Measurements from ENCODE around the gene PRKAA2. TPM values are rescaled to one million over a fixed set of nuclear protein-coding genes. Genes with fewer than 3 reads are reported as not detected.

The PRKAA2 gene
- polyA plus RNA-seq, 1 donor, result 5.3 TPM

DNA sequence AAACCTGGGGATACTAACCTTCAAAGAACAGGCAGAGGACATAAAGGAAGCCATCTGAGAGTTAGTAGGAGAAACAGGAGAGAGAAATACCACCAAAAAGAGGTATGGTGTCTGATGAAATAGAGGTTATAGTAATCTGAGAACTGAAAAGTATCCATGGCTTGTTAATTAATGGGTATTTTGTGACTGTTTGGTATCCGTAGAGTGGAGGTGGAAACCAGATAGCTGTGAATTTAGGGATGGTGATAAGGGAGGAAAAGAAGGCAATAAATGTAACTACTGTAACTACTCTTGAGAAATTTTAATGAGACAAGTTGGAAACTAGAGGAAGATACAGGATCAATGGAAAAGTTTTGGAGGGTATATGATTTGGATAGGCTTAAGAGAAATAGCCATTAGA, 27.5 kb downstream of the PRKAA2 start:
- Histone ChIP-seq H3K9me3 (ENCODE audit: control insufficient read depth, low read depth, low read length) (no peaks in the 10 kb centered on the region), H3K27ac (ENCODE audit: low read length) (no peak overlapping the region), H3K36me3 (ENCODE audit: control insufficient read depth, insufficient read depth, low read length) (no peaks in the 10 kb centered on the region), H3K4me1 (ENCODE audit: control insufficient read depth, insufficient read depth, low read length) (no peaks in the 10 kb centered on the region), H3K27me3 (ENCODE audit: control insufficient read depth, insufficient read depth, low read length) (no peaks in the 10 kb centered on the region), H3K4me3 (ENCODE audit: low read length) (no peak overlapping the region)
- WGBS (ENCODE audit: insufficient coverage, low lambda C conversion rate), result 0% methylated on average over 1 of the region's 1 CpG
- no peak for DNase-seq

DNA sequence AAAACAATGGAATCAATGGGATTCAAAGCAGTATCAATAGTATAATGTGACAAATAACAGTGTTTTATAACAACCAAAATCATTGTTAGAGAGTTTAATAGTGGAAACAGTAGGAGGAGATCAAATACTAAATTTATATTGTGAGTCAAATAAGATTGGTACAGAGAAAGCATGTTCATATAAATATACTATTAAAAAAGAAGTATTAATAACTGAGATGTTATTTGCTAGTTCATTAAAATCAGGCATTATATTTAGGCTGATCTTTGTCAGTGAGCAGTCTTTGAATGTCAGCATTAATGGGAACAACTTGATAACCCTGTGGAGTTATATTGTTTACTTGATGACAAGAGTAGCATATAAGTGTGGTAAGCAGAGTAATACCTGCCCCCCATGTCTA, 30.6 kb downstream of the PRKAA2 start:
- no peaks in the 10 kb centered on the region for H3K9me3 ChIP-seq (ENCODE audit: control insufficient read depth, low read depth, low read length)
- H3K27me3 ChIP-seq (ENCODE audit: control insufficient read depth, insufficient read depth, low read length), result no peaks in the 10 kb centered on the region
- H3K4me3 ChIP-seq (ENCODE audit: low read length), result no peak overlapping the region
- no peak for DNase-seq
- H3K36me3 ChIP-seq (ENCODE audit: control insufficient read depth, insufficient read depth, low read length), result no peaks in the 10 kb centered on the region
- H3K27ac ChIP-seq (ENCODE audit: low read length), result no peak overlapping the region
- no peaks in the 10 kb centered on the region for H3K4me1 ChIP-seq (ENCODE audit: control insufficient read depth, insufficient read depth, low read length)

DNA sequence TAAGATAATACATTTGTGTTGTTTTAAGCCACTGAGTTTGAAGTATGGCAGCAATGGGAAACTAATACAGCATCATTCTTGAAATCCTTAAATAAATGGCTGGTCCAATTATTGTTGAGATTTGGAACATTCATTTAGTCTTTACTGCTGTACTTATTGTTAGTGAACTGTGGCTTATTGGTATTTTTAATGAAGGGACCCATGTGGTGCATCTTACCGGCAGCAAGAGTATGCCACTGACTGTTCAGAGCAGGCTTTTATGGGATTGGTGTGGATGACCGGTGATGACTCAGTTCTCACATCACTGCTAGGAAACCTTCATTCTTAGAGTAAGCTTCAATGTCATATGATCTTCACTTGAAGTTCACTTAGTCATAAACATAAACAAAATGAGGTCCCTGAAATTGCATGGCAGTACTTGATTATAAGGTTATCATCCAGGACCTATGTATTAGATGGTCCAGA, 31.5 kb downstream of the PRKAA2 start:
- WGBS (ENCODE audit: insufficient coverage, low lambda C conversion rate), result no CpG with 5 or more reads among the region's 2 CpGs
- H3K27me3 ChIP-seq (ENCODE audit: control insufficient read depth, insufficient read depth, low read length), result no peaks in the 10 kb centered on the region
- H3K36me3 ChIP-seq (ENCODE audit: control insufficient read depth, insufficient read depth, low read length), result no peaks in the 10 kb centered on the region
- DNase-seq, result no peak
- no peak overlapping the region for H3K27ac ChIP-seq (ENCODE audit: low read length)
- H3K4me1 ChIP-seq (ENCODE audit: control insufficient read depth, insufficient read depth, low read length), result no peaks in the 10 kb centered on the region
- no peaks in the 10 kb centered on the region for H3K9me3 ChIP-seq (ENCODE audit: control insufficient read depth, low read depth, low read length)
- no peak overlapping the region for H3K4me3 ChIP-seq (ENCODE audit: low read length)

DNA sequence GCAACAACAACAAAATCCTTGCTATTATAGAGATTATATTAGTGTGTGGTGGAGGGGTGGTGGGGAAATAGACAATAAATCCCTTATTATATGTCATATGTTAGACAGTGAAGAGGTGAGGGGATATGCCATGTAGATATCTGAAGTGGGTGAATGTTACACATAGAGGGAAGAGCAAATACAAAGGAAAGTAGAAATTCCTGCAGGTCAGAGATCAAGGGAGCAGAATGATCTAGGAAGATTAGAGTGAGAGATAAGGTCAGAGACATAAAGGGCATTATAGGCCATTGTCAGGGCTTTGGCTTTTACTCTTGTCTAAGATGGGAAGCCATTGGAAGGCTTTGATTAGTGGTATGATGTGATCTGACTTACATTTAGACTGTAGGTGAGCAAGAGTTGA, 38.5 kb downstream of the PRKAA2 start:
- Histone ChIP-seq H3K27ac (ENCODE audit: low read length) (no peak overlapping the region), H3K36me3 (ENCODE audit: control insufficient read depth, insufficient read depth, low read length) (no peaks in the 10 kb centered on the region), H3K4me1 (ENCODE audit: control insufficient read depth, insufficient read depth, low read length) (no peaks in the 10 kb centered on the region), H3K27me3 (ENCODE audit: control insufficient read depth, insufficient read depth, low read length) (no peaks in the 10 kb centered on the region), H3K9me3 (ENCODE audit: control insufficient read depth, low read depth, low read length) (no peaks in the 10 kb centered on the region), H3K4me3 (ENCODE audit: low read length) (no peak overlapping the region)
- DNase-seq, result no peak

DNA sequence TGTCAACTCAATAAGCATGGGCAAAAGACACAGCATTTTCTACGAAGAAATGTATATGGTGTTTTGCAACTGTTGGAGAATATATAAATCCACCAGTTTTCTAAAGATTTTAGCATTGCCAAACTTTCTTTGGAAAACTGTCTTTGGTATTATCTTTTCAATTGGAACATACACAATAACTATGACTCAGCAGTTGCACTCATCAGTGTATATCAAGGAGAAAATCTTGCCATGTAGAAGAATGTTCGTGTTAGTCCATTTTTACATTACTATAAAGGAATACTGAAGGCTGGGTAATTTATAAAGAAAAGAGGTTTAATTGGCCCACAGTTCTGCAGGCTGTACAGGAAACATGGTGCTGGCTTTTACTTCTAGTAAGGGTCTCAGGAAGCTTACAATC, 41.1 kb downstream of the PRKAA2 start:
- Histone ChIP-seq H3K27ac (ENCODE audit: low read length) (no peak overlapping the region), H3K4me3 (ENCODE audit: low read length) (no peak overlapping the region), H3K4me1 (ENCODE audit: control insufficient read depth, insufficient read depth, low read length) (no peaks in the 10 kb centered on the region), H3K27me3 (ENCODE audit: control insufficient read depth, insufficient read depth, low read length) (no peaks in the 10 kb centered on the region), H3K9me3 (ENCODE audit: control insufficient read depth, low read depth, low read length) (no peaks in the 10 kb centered on the region), H3K36me3 (ENCODE audit: control insufficient read depth, insufficient read depth, low read length) (no peaks in the 10 kb centered on the region)
- DNase-seq, result no peak
- WGBS (ENCODE audit: insufficient coverage, low lambda C conversion rate), result 100% methylated on average over 1 of the region's 2 CpGs

DNA sequence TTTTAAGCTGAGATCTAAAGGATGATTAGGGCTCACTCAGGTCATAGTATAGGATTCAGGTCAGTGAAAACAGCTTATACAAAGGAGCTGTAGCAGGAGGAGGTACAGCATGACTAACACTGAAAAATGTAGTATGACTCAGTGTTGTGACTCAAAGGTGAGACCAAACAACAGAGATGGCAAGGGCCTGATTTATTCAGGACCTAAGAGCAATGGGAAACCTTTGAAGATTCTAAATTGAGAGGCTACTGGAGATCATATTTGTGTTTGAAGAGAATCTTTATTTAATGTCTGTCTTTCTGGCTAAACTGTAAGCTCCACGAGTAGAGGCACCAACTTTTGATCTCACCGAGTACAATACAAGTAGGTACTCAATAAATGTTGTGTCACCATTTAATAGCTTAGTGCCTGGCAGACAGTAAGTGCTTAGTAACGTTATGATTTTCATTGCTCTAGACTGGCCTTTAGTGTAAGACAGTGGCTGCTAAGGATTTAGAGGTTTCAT, 43.5 kb downstream of the PRKAA2 start:
- no peaks in the 10 kb centered on the region for H3K9me3 ChIP-seq (ENCODE audit: control insufficient read depth, low read depth, low read length)
- H3K4me1 ChIP-seq (ENCODE audit: control insufficient read depth, insufficient read depth, low read length), result no peaks in the 10 kb centered on the region
- DNase-seq, result peak; percentile 2 to 7
- H3K27me3 ChIP-seq (ENCODE audit: control insufficient read depth, insufficient read depth, low read length), result no peaks in the 10 kb centered on the region
- H3K27ac ChIP-seq (ENCODE audit: low read length), result no peak overlapping the region
- no peaks in the 10 kb centered on the region for H3K36me3 ChIP-seq (ENCODE audit: control insufficient read depth, insufficient read depth, low read length)
- no CpG with 5 or more reads among the region's 3 CpGs for WGBS (ENCODE audit: insufficient coverage, low lambda C conversion rate)
- no peak overlapping the region for H3K4me3 ChIP-seq (ENCODE audit: low read length)

DNA sequence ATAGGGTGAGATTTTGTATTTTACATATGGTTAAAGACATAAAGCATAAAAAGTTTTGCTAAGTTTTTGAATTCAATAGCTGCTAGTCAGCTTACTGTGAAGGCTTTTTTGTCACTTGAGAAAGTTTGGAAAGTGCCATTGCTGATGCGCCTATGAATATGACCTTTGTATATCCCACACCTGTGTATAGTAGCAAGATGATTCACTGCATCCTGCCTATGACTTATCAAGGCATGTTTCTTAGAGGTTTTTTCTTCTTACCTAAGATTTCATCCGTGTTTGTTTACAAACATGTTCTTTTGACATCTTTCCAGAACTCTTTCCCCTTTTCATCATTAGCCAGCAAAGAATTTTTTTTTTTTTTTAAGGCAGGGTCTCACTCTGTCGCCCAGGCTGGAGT, 51.5 kb downstream of the PRKAA2 start:
- Histone ChIP-seq H3K9me3 (ENCODE audit: control insufficient read depth, low read depth, low read length) (no peaks in the 10 kb centered on the region), H3K4me3 (ENCODE audit: low read length) (no peak overlapping the region), H3K27me3 (ENCODE audit: control insufficient read depth, insufficient read depth, low read length) (no peaks in the 10 kb centered on the region), H3K36me3 (ENCODE audit: control insufficient read depth, insufficient read depth, low read length) (no peaks in the 10 kb centered on the region), H3K4me1 (ENCODE audit: control insufficient read depth, insufficient read depth, low read length) (no peaks in the 10 kb centered on the region), H3K27ac (ENCODE audit: low read length) (no peak overlapping the region)
- no peak for DNase-seq
- 84% methylated on average over 2 of the region's 3 CpGs for WGBS (ENCODE audit: insufficient coverage, low lambda C conversion rate)

DNA sequence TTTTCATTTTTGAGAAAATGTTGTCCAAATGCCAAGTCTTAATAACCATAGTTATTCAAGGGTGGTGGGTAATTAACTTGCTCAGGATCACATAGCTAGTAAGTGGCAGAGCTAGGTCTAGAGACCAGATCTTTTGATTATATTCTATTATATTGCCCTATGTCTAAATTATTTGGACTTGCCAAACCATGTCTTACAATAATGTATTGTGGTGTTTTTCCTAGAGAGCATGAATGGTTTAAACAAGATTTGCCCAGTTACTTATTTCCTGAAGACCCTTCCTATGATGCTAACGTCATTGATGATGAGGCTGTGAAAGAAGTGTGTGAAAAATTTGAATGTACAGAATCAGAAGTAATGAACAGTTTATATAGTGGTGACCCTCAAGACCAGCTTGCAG, 58.6 kb downstream of the PRKAA2 start:
- Histone ChIP-seq H3K4me1 (ENCODE audit: control insufficient read depth, insufficient read depth, low read length) (no peaks in the 10 kb centered on the region), H3K27ac (ENCODE audit: low read length) (no peak overlapping the region), H3K4me3 (ENCODE audit: low read length) (no peak overlapping the region), H3K27me3 (ENCODE audit: control insufficient read depth, insufficient read depth, low read length) (no peaks in the 10 kb centered on the region), H3K36me3 (ENCODE audit: control insufficient read depth, insufficient read depth, low read length) (peaks cover 4% of the 10 kb centered on the region), H3K9me3 (ENCODE audit: control insufficient read depth, low read depth, low read length) (no peaks in the 10 kb centered on the region)
- WGBS (ENCODE audit: insufficient coverage, low lambda C conversion rate), result no CpG with 5 or more reads among the region's 1 CpG
- DNase-seq, result no peak

DNA sequence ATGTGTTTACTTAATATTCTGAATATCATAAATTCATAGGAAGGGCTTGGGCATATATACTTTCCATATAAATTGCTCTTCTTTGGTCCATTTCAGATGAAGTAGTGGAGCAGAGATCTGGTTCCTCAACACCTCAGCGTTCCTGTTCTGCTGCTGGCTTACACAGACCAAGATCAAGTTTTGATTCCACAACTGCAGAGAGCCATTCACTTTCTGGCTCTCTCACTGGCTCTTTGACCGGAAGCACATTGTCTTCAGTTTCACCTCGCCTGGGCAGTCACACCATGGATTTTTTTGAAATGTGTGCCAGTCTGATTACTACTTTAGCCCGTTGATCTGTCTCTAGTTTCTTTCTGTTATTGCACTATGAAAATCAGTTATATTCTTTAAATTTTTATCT, 62.3 kb downstream of the PRKAA2 start:
- no CpG with 5 or more reads among the region's 4 CpGs for WGBS (ENCODE audit: insufficient coverage, low lambda C conversion rate)
- H3K4me1 ChIP-seq (ENCODE audit: control insufficient read depth, insufficient read depth, low read length), result no peaks in the 10 kb centered on the region
- peaks cover 4% of the 10 kb centered on the region for H3K36me3 ChIP-seq (ENCODE audit: control insufficient read depth, insufficient read depth, low read length)

DNA sequence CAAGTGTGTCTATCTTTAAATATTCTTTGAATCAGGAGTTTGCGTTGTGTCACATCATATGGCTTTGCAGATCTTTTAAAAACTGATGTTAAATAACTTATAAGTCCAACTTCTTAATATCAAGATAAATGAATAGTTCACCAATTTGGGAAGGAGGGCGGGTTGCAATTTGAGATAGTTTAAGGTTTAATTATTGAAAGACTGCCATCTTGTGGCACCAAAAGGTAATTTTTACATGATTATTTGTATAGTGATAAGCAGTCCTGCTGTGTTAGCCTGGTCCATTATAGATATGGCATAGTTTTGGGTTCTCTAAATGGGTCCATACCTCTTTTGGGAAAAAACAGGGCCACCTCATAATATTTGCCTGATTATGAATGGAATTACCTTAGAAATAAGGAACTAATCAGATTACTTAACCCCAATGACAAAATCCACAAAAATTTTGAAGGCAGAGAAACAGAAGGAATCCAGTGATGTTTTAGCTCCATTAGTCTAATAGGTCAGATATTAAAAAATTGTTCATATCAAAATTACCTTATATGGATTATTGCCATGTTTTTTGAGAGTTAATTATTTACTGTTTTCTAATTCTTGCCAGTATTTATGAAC, 64.3 kb downstream of the PRKAA2 start:
- H3K9me3 ChIP-seq (ENCODE audit: control insufficient read depth, low read depth, low read length), result no peaks in the 10 kb centered on the region
- no peaks in the 10 kb centered on the region for H3K36me3 ChIP-seq (ENCODE audit: control insufficient read depth, insufficient read depth, low read length)
- H3K4me3 ChIP-seq (ENCODE audit: low read length), result no peak overlapping the region
- no peaks in the 10 kb centered on the region for H3K4me1 ChIP-seq (ENCODE audit: control insufficient read depth, insufficient read depth, low read length)
- no CpG with 5 or more reads among the region's 2 CpGs for WGBS (ENCODE audit: insufficient coverage, low lambda C conversion rate)
- DNase-seq, result peak; percentile 8 to 28
- H3K27ac ChIP-seq (ENCODE audit: low read length), result no peak overlapping the region
- no peaks in the 10 kb centered on the region for H3K27me3 ChIP-seq (ENCODE audit: control insufficient read depth, insufficient read depth, low read length)

More for the DNA sequence above, 62.3 kb downstream of the PRKAA2 start:
- no peak for DNase-seq
- no peak overlapping the region for H3K27ac ChIP-seq (ENCODE audit: low read length)
- no peaks in the 10 kb centered on the region for H3K9me3 ChIP-seq (ENCODE audit: control insufficient read depth, low read depth, low read length)
- H3K27me3 ChIP-seq (ENCODE audit: control insufficient read depth, insufficient read depth, low read length), result no peaks in the 10 kb centered on the region
- H3K4me3 ChIP-seq (ENCODE audit: low read length), result no peak overlapping the region

DNA sequence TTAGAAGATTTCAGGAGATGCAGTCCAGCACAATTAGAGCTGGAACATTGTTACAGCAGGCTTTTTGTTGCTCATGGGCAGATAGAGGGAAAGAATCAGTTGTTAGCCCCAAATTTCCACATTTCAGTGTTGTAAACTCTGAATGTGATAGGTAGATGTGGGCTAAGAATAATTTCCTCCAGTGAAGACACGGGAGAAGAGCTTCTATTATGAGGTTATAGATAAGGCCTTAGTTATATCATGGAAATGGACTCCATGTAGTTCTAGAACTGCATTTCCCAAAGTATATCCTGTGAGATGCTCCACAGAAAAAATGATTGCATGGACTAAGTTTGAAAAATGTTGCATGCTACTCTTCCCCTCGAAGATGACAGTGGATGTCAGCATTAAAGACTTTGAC, 64.9 kb downstream of the PRKAA2 start:
- H3K27ac ChIP-seq (ENCODE audit: low read length), result no peak overlapping the region
- H3K4me1 ChIP-seq (ENCODE audit: control insufficient read depth, insufficient read depth, low read length), result no peaks in the 10 kb centered on the region
- H3K4me3 ChIP-seq (ENCODE audit: low read length), result no peak overlapping the region
- no peaks in the 10 kb centered on the region for H3K9me3 ChIP-seq (ENCODE audit: control insufficient read depth, low read depth, low read length)
- WGBS (ENCODE audit: insufficient coverage, low lambda C conversion rate), result 100% methylated on average over 1 of the region's 2 CpGs
- no peaks in the 10 kb centered on the region for H3K36me3 ChIP-seq (ENCODE audit: control insufficient read depth, insufficient read depth, low read length)
- DNase-seq, result no peak
- no peaks in the 10 kb centered on the region for H3K27me3 ChIP-seq (ENCODE audit: control insufficient read depth, insufficient read depth, low read length)

Measured in large intestine (tissue), 3 donors.